HepG2 (cell line): ENCODE data around the gene CDH22. TPM values are rescaled to one million over a fixed set of nuclear protein-coding genes. Genes with fewer than 3 reads are reported as not detected.

Experiments used
- ATF7-NPFF ChIP-seq: sonication (generic); formaldehyde crosslinking; IDR thresholded peaks from 2 replicates; pipeline ENCODE4 v1.8.1; 2023; ENCODE audit warnings: mild to moderate bottlenecking, low read depth, missing genetic modification reagents, moderate library complexity
- CCAR2 ChIP-seq: fragments of 200-400 bp; formaldehyde crosslinking; optimal IDR thresholded peaks from 2 replicates; pipeline ENCODE3; 2018; ENCODE audit warnings: low read depth, mild to moderate bottlenecking, low read length, moderate library complexity
- DMTF1 ChIP-seq: sonication (generic); formaldehyde crosslinking; IDR thresholded peaks from 2 replicates; pipeline ENCODE4 v1.4.0; 2020; ENCODE audit warnings: mild to moderate bottlenecking, missing genetic modification reagents
- DR1 ChIP-seq: sonication (generic); formaldehyde crosslinking; IDR thresholded peaks from 2 replicates; pipeline ENCODE4 v1.8.0; 2021; ENCODE audit warnings: mild to moderate bottlenecking, missing genetic modification reagents, inconsistent platforms
- ESRRA ChIP-seq: sonication (generic); formaldehyde crosslinking; IDR thresholded peaks from 2 replicates; pipeline ENCODE4 v1.5.1; 2020; ENCODE audit warnings: mild to moderate bottlenecking, low read depth, missing genetic modification reagents
- ETS1 ChIP-seq: sonication (generic); formaldehyde crosslinking; IDR thresholded peaks from 2 replicates; pipeline ENCODE4 v1.4.0; 2020; ENCODE audit warnings: missing genetic modification reagents
- HMGA1 ChIP-seq: sonication (generic); formaldehyde crosslinking; conservative IDR thresholded peaks from 2 replicates; pipeline ENCODE4 v1.4.0; 2020; ENCODE audit warnings: missing genetic modification reagents
- HNRNPLL ChIP-seq: fragments of 200-400 bp; formaldehyde crosslinking; IDR thresholded peaks from 2 replicates; pipeline ENCODE4 v1.6.1; 2017; ENCODE audit warnings: mild to moderate bottlenecking, low read depth, low read length; ENCODE audit not compliant: poor library complexity, severe bottlenecking
- JUN ChIP-seq: sonication (generic); formaldehyde crosslinking; IDR thresholded peaks from 2 replicates; pipeline ENCODE4 v1.4.0; 2020; ENCODE audit warnings: mild to moderate bottlenecking, missing genetic modification reagents
- KAT2B ChIP-seq: fragments of 150-350 bp; IDR thresholded peaks from 2 replicates; pipeline ENCODE4 v1.6.1; 2014; ENCODE audit warnings: low read depth, low read length, borderline replicate concordance
- LBX2 ChIP-seq: sonication (generic); formaldehyde crosslinking; IDR thresholded peaks from 2 replicates; pipeline ENCODE4 v1.5.0; 2020; ENCODE audit warnings: missing genetic modification reagents, mild to moderate bottlenecking, borderline replicate concordance
- NCOA1 ChIP-seq: sonication (generic); formaldehyde crosslinking; IDR thresholded peaks from 2 replicates; pipeline ENCODE4 v1.9.0; 2021; ENCODE audit warnings: missing genetic modification reagents
- PHF8 ChIP-seq: sonication (generic); formaldehyde crosslinking; IDR thresholded peaks from 2 replicates; pipeline ENCODE4 v1.5.0; 2020; ENCODE audit warnings: missing genetic modification reagents
- PITX1 ChIP-seq: sonication (generic); formaldehyde crosslinking; IDR thresholded peaks from 2 replicates; pipeline ENCODE4 v1.5.1; 2020; ENCODE audit warnings: mild to moderate bottlenecking, missing genetic modification reagents
- RARG ChIP-seq: sonication (generic); formaldehyde crosslinking; IDR thresholded peaks from 2 replicates; pipeline ENCODE4 v1.4.0; 2020; ENCODE audit warnings: low read depth, mild to moderate bottlenecking, missing genetic modification reagents
- RBAK ChIP-seq: sonication (generic); formaldehyde crosslinking; IDR thresholded peaks from 2 replicates; pipeline ENCODE4 v1.5.1; 2020; ENCODE audit warnings: mild to moderate bottlenecking, missing genetic modification reagents
- STAG1 ChIP-seq: sonication (generic); formaldehyde crosslinking; IDR thresholded peaks from 2 replicates; pipeline ENCODE4 v1.4.0; 2020; ENCODE audit warnings: missing genetic modification reagents
- STAT6 ChIP-seq: sonication (generic); formaldehyde crosslinking; IDR thresholded peaks from 2 replicates; pipeline ENCODE4 v1.4.0; 2020; ENCODE audit warnings: missing genetic modification reagents, mild to moderate bottlenecking, borderline replicate concordance
- TERF1 ChIP-seq: sonication (generic); formaldehyde crosslinking; IDR thresholded peaks from 2 replicates; pipeline ENCODE4 v1.8.0; 2022; ENCODE audit warnings: mild to moderate bottlenecking, missing genetic modification reagents, moderate library complexity
- U2AF2 ChIP-seq: fragments of 200-400 bp; formaldehyde crosslinking; IDR thresholded peaks from 2 replicates; pipeline ENCODE4 v1.6.1; 2017; ENCODE audit warnings: low read depth, mild to moderate bottlenecking, low read length
- ZFP41 ChIP-seq: sonication (generic); formaldehyde crosslinking; IDR thresholded peaks from 2 replicates; pipeline ENCODE4 v1.4.0; 2020; ENCODE audit warnings: mild to moderate bottlenecking, missing genetic modification reagents, borderline replicate concordance
- ZNF253 ChIP-seq: sonication (generic); formaldehyde crosslinking; IDR thresholded peaks from 2 replicates; pipeline ENCODE4 v1.8.0; 2022; ENCODE audit warnings: mild to moderate bottlenecking, missing genetic modification reagents, borderline replicate concordance
- polyA plus RNA-seq, 8 experiments: library from polyadenylated mRNA; depleted of rRNA in 3 of 8; stranded (reverse) in 7 of 8; unstranded in 1 of 8; fragments of >200 nt; fragmentation: Illumina TruSeq in 4 of 8; extraction: Trizol in 4 of 8; gene quantifications; 2 replicates each; pipeline versions ENCODE4 v1.2.1 to v1.2.3, GENCODE V29; 2011 to 2016; ENCODE audit warnings: low read depth in 4 of 8, missing spikeins in 1 of 8, mixed read lengths in 1 of 8; ENCODE audit not compliant: insufficient read depth in 1 of 8
- total RNA-seq, 5 experiments: library from RNA; depleted of rRNA; stranded (reverse); fragments of >200 nt; fragmentation: Illumina TruSeq; extraction: Trizol; gene quantifications; 2 replicates each; pipeline ENCODE4 v1.2.3, GENCODE V29; 2016; ENCODE audit warnings: low read depth in 1 of 5

CDH22 gene
- total and polyA plus RNA-seq, 2 of the 13 experiments (the other 11 are each of a cell fraction or from before 2014, with no cell fraction given) = not detected

- TF ChIP-seq PITX1 (CRISPR knock-in tag) (0 out of 2 replicates have a peak, but pooled peaks have one; percentile 29), RARG (no peak), U2AF2 (no peak), HNRNPLL (peak; percentile 62), STAT6 (CRISPR knock-in tag) (no peak), DR1 (CRISPR knock-in tag) (no peak), JUN (CRISPR knock-in tag) (no peak), RBAK (CRISPR knock-in tag) (no peak), KAT2B (no peak), LBX2 (no peak), HMGA1 (CRISPR knock-in tag) (no peak), NCOA1 (CRISPR knock-in tag) (no peak), ATF7-NPFF (CRISPR knock-in tag) (no peak), ZNF253 (no peak), TERF1 (CRISPR knock-in tag) (no peak), ETS1 (CRISPR knock-in tag) (no peak), ZFP41 (CRISPR knock-in tag) (no peak), DMTF1 (CRISPR knock-in tag) (no peak), PHF8 (CRISPR knock-in tag) (no peak), ESRRA (no peak), CCAR2 (no peak), STAG1 (CRISPR knock-in tag) (no peak)
These were observed 4.0 kb upstream of the CDH22 start (continued) for GRCh38 chr20:46312075-46312944.
